B cell (primary cell): ENCODE data around the gene RPTOR. TPM values are rescaled to one million over a fixed set of nuclear protein-coding genes. Genes with fewer than 3 reads are reported as not detected.

Experiments
- ATAC-seq: fragments of 200-7000 bp; cut with Tn5 transposase; one replicate; pipeline ENCODE4 v1.10.0; 2021; ENCODE audit warnings: low read depth, mild to moderate bottlenecking, moderate number of reproducible peaks, moderate library complexity
- CTCF ChIA-PET: fragments of 350-600 bp; sonication (Branson Sonifier 250); formaldehyde crosslinking; loops from one replicate; lab custom pipeline; 2021; ENCODE audit warnings: antibody characterized with exemption, inconsistent platforms; lab: Charles Lee
- POLR2A ChIA-PET: fragments of 350-600 bp; sonication (Branson Sonifier 250); formaldehyde crosslinking; loops from one replicate; lab custom pipeline; 2021; ENCODE audit warnings: antibody characterized with exemption; lab: Charles Lee
- DNase-seq: peaks from one replicate; pipeline ENCODE4 v3.0.0; 2013
- H2AFZ ChIP-seq: 2 replicates; pipeline ENCODE4 v1.6.1; 2012; ENCODE audit warnings: mild to moderate bottlenecking, low read depth, low read length; ENCODE audit not compliant: insufficient read depth, poor library complexity, severe bottlenecking
- H3K27ac ChIP-seq, 2 donors: 1 replicate in 1 of 2; 2 replicates in 1 of 2; pipeline ENCODE4 v1.5.1; 2012 to 2013; ENCODE audit warnings: low read length in 2 of 2, mild to moderate bottlenecking in 2 of 2, moderate library complexity in 1 of 2
- H3K27me3 ChIP-seq, 4 experiments: fragments of 200-600 bp in 1 of 4; sonication (generic) in 1 of 4; replicated peaks in 1 of 4; 1 replicate in 2 of 4; 2 replicates in 2 of 4; pipeline versions ENCODE4 v1.6.1 to v1.7.0; 2013 to 2016; ENCODE audit warnings: low read length in 3 of 4, mild to moderate bottlenecking in 2 of 4, mixed read lengths in 1 of 4, moderate library complexity in 1 of 4; ENCODE audit not compliant: insufficient read depth in 4 of 4, control insufficient read depth in 3 of 4; ENCODE audit errors: control extremely low read depth in 1 of 4
- H3K36me3 ChIP-seq, 2 experiments: replicated peaks in 1 of 2; 1 replicate in 1 of 2; 2 replicates in 1 of 2; pipeline versions ENCODE4 v1.6.1 to v1.7.1; 2013; ENCODE audit warnings: low read length in 1 of 2; ENCODE audit not compliant: insufficient read depth in 2 of 2, control insufficient read depth in 1 of 2; ENCODE audit errors: control extremely low read depth in 1 of 2, extremely low read depth in 1 of 2
- H3K4me1 ChIP-seq, 2 donors: fragments of 200-600 bp in 1 of 2; sonication (generic) in 1 of 2; 1 replicate in 1 of 2; 2 replicates in 1 of 2; pipeline versions ENCODE4 v1.5.1 to v1.6.1; 2013 to 2017; ENCODE audit warnings: low read length in 2 of 2; ENCODE audit not compliant: control insufficient read depth in 2 of 2, insufficient read depth in 2 of 2
- H3K4me2 ChIP-seq: replicated peaks from 2 replicates; pipeline ENCODE3; 2012; ENCODE audit warnings: mild to moderate bottlenecking, low read depth, low read length; ENCODE audit not compliant: poor library complexity, severe bottlenecking
- H3K4me3 ChIP-seq, 5 experiments: fragments of 200-600 bp in 1 of 5; sonication (generic) in 1 of 5; 1 replicate in 3 of 5; 2 replicates in 2 of 5; pipeline versions ENCODE4 v1.5.1 to v1.7.0; 2011 to 2016; ENCODE audit warnings: low read length in 4 of 5, mild to moderate bottlenecking in 4 of 5, low read depth in 2 of 5, control low read depth in 1 of 5, moderate library complexity in 1 of 5; ENCODE audit not compliant: insufficient read depth in 1 of 5; ENCODE audit errors: control extremely low read depth in 1 of 5, extremely low read depth in 1 of 5
- H3K79me2 ChIP-seq: fragments of 200-600 bp; sonication (generic); one replicate; pipeline ENCODE4 v1.6.0; 2016; ENCODE audit warnings: low read length; ENCODE audit not compliant: control insufficient read depth, insufficient read depth
- H3K9ac ChIP-seq: fragments of 200-600 bp; sonication (generic); 2 replicates; pipeline ENCODE4 v1.6.1; 2017; ENCODE audit warnings: mild to moderate bottlenecking, low read length, moderate library complexity
- H3K9me3 ChIP-seq, 3 donors: one replicate each; pipeline versions ENCODE4 v1.6.1 to v1.7.1; 2013; ENCODE audit warnings: low read length in 2 of 3; ENCODE audit not compliant: control insufficient read depth in 2 of 3, insufficient read depth in 1 of 3; ENCODE audit errors: control extremely low read depth in 1 of 3
- H4K20me1 ChIP-seq: 2 replicates; pipeline ENCODE4 v1.6.0; 2012; ENCODE audit warnings: mild to moderate bottlenecking, low read length; ENCODE audit not compliant: insufficient read depth, control insufficient read depth, poor library complexity, severe bottlenecking
- H3K27ac Mint-ChIP-seq: one replicate; pipeline ENCODE4 v1.8.0; 2021; ENCODE audit warnings: mixed read lengths
- H3K27me3 Mint-ChIP-seq: one replicate; pipeline ENCODE4 v1.8.0; 2021; ENCODE audit warnings: mixed read lengths
- H3K4me1 Mint-ChIP-seq: one replicate; pipeline ENCODE4 v1.8.0; 2021; ENCODE audit warnings: mixed read lengths
- H3K4me3 Mint-ChIP-seq: one replicate; pipeline ENCODE4 v1.8.0; 2021; ENCODE audit warnings: mixed read lengths
- H3K9me3 Mint-ChIP-seq: one replicate; pipeline ENCODE4 v1.8.0; 2022; ENCODE audit warnings: mixed read lengths; ENCODE audit not compliant: insufficient read depth
- CTCF ChIP-seq: fragments of 200-600 bp; IDR thresholded peaks from one replicate; pipeline ENCODE4 v1.8.0; 2022; ENCODE audit warnings: antibody characterized with exemption, mild to moderate bottlenecking
- EZH2 ChIP-seq: IDR thresholded peaks from 2 replicates; pipeline ENCODE4 v1.6.1; 2012; ENCODE audit warnings: borderline replicate concordance, low read depth, mild to moderate bottlenecking, moderate library complexity, low read length; ENCODE audit not compliant: insufficient read depth, poor library complexity, severe bottlenecking
- WGBS: methylation state at CpG from one replicate; pipeline ENCODE4 v1.1.5; 2013; ENCODE audit warnings: missing lambda C conversion rate; ENCODE audit not compliant: insufficient coverage; 5-methylcytosine and 5-hydroxymethylcytosine counted together
- intact Hi-C: fragments of 100-400 bp; cut with micrococcal nuclease; formaldehyde crosslinking; loops from one replicate; pipeline ENCODE4 v1.10.0; 2022
- polyA plus RNA-seq: library from polyadenylated mRNA; depleted of rRNA; stranded (reverse); fragments of >200 nt; gene quantifications from 2 replicates; pipeline ENCODE4 v1.2.3, GENCODE V29; 2012
- total RNA-seq, 2 donors: library from RNA; stranded (reverse); fragments of 120-200 nt in 1 of 2; gene quantifications; 1 replicate in 1 of 2; 2 replicates in 1 of 2; pipeline versions ENCODE4 v1.2.3 to v1.2.4, GENCODE V29; 2013 to 2022

RPTOR gene
- total and polyA plus RNA-seq, 2 donors (not counting 1 experiment from before 2014, with no cell fraction given): 13.4 to 58.8 TPM

GRCh38 chr17:80824549-80825470 is 280.2 kb downstream of the RPTOR start:
- Histone ChIP-seq H3K4me3 (no peak overlapping the region), H3K79me2 (no peaks in the 10 kb centered on the region), H3K9me3 (no peaks in the 10 kb centered on the region), H3K9ac (no peak overlapping the region), H2AFZ (no peak overlapping the region), H3K27ac (no peak overlapping the region), H3K36me3 (peaks cover 0 to 38% of the 10 kb centered on the region in 2 experiments), H3K4me1 (peaks cover 14% of the 10 kb centered on the region in 2 donors), H3K27me3 (no peaks in the 10 kb centered on the region), H4K20me1 (no peaks in the 10 kb centered on the region), H3K4me2 (no peak overlapping the region)
- Mint-ChIP-seq H3K4me3 (no peak overlapping the region), H3K27me3 (no peaks in the 10 kb centered on the region), H3K9me3 (no peaks in the 10 kb centered on the region), H3K27ac (no peak overlapping the region), H3K4me1 (peaks cover 12% of the 10 kb centered on the region)
- no peak for TF ChIP-seq EZH2
- no peak for TF ChIP-seq CTCF
- DNase-seq: no peak
- POLR2A ChIA-PET: no interaction called here
- intact Hi-C loops: no loop called here
- no peak for ATAC-seq
- WGBS: 96% methylated on average over 36 of the region's 36 CpGs
- CTCF ChIA-PET: no interaction called here
